ENCODE measurements around the gene SP3.
"Not testable (repeated sequence)": the region's sequence is repeated elsewhere in the genome, so short reads cannot be mapped to it uniquely, and the experiment has no call there.

SP3 gene

DNA sequence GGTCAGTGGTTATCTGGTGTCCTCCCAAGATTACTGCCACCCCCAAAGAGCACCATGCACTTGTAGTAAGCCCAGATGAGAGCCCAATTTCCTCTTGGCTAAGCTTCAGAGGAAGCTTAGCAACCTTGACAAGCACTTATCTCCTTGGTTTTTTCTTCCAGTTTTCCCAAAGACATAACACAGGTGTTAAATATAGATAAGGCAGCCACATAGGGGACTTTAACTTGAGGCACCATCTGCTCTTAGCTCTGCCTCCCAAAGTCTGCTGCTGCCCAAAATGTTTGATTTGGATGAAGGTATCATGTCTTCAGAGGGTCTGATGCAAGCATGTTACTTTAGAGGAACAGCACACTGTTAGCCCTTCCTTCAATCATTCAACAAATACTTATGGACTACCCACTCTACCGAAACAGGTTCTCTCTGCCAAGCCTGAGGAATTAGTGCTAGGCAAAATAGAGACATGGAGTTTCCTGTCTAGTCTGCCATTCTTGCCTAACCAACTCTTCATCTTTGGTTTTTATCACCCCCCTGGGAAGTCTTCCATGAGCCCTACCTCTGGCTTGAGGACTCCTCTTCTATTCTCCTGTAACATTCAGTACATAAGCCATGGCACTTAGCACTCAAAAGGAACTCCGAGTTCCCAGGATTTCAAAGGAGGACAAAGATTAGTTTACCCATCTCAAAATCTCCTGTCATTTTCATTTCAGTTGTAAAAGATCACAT, 73.7 kb downstream of the SP3 start:
- Histone ChIP-seq H3K4me2 (ENCODE audit: insufficient read depth, low read length) (no peak overlapping the region), H3K27ac (ENCODE audit: low read length) (no peak overlapping the region), H3K4me1 (ENCODE audit: insufficient read depth, low read length) (no peaks in the 10 kb centered on the region), H2AFZ (ENCODE audit: low read depth, low read length) (no peak overlapping the region), H3K4me3 (ENCODE audit: low read depth in 1 of 2, low read length in 2 of 2) (no peak overlapping the region), H3K9ac (ENCODE audit: low read depth, low read length) (no peak overlapping the region), H3K79me2 (ENCODE audit: insufficient read depth, low read length) (no peaks in the 10 kb centered on the region), H4K20me1 (ENCODE audit: insufficient read depth, low read length) (no peaks in the 10 kb centered on the region), H3K36me3 (ENCODE audit: insufficient read depth, low read length) (no peaks in the 10 kb centered on the region), H3K27me3 (ENCODE audit: insufficient read depth, low read length, poor library complexity) (no peaks in the 10 kb centered on the region), H3K9me3 (ENCODE audit: insufficient read depth, low read length, severe bottlenecking) (peaks cover 9% of the 10 kb centered on the region)
- no peak for DNase-seq
- no peak for ATAC-seq (ENCODE audit: insufficient read depth, low read depth)
- TF ChIP-seq, protein P1, sequence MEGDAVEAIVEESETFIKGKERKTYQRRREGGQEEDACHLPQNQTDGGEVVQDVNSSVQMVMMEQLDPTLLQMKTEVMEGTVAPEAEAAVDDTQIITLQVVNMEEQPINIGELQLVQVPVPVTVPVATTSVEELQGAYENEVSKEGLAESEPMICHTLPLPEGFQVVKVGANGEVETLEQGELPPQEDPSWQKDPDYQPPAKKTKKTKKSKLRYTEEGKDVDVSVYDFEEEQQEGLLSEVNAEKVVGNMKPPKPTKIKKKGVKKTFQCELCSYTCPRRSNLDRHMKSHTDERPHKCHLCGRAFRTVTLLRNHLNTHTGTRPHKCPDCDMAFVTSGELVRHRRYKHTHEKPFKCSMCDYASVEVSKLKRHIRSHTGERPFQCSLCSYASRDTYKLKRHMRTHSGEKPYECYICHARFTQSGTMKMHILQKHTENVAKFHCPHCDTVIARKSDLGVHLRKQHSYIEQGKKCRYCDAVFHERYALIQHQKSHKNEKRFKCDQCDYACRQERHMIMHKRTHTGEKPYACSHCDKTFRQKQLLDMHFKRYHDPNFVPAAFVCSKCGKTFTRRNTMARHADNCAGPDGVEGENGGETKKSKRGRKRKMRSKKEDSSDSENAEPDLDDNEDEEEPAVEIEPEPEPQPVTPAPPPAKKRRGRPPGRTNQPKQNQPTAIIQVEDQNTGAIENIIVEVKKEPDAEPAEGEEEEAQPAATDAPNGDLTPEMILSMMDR (IDR thresholded peaks at IDR 0.05; ENCODE audit: borderline replicate concordance, extremely low read depth, low read length, poor library complexity, severe bottlenecking): no peak
- TF ChIP-seq EZH2 (IDR thresholded peaks at IDR 0.05; ENCODE audit: borderline replicate concordance, low read depth, low read length, severe bottlenecking): no peak

DNA sequence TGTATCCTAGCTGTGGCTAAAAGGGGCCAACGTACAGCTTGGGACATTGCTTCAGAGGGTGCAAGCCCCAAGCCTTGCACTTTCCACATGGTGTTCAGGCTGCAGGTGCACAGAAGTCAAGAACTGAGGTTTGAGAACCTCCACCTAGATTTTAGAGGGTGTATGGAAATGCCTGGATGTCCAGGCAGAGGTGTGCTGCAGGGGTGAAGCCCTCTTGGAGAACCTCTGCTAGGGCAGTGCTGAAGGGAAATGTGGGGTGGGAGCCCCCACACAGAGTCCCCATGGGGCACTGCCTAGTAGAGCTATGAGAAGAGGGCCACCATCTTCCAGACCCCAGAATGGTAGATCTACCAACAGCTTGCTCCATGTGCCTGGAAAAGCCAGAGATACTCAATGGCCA, 75.7 kb downstream of the SP3 start:
- H3K36me3 ChIP-seq (ENCODE audit: insufficient read depth, low read length); H3K9ac ChIP-seq (ENCODE audit: low read depth, low read length); H3K4me3 ChIP-seq (ENCODE audit: low read depth in 1 of 2, low read length in 2 of 2); H2AFZ ChIP-seq (ENCODE audit: low read depth, low read length); H3K4me1 ChIP-seq (ENCODE audit: insufficient read depth, low read length); H3K4me2 ChIP-seq (ENCODE audit: insufficient read depth, low read length); H3K9me3 ChIP-seq (ENCODE audit: insufficient read depth, low read length, severe bottlenecking); H4K20me1 ChIP-seq (ENCODE audit: insufficient read depth, low read length); H3K79me2 ChIP-seq (ENCODE audit: insufficient read depth, low read length); ATAC-seq (ENCODE audit: insufficient read depth, low read depth); H3K27ac ChIP-seq (ENCODE audit: low read length); DNase-seq; H3K27me3 ChIP-seq (ENCODE audit: insufficient read depth, low read length, poor library complexity): not testable (repeated sequence)

DNA sequence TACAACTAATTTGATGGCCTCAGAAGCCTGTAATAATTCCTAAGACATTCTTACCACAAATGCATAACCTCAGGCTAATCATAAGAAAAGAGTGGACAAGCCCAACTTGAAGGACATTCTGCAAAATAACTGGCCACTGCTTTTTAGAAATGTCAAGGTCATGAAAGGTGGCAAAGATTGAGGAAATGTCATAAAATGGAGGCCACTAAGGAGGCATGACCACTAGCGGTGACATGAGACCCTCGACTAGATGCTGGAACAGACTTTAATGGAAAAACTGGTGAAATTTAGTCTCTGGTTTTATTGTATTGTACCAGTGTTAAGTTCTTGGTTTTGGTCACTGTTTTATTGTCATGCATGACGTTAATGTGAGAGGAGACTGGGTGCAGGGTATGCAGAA, 78.6 kb downstream of the SP3 start:
- no peak overlapping the region for H3K27ac ChIP-seq (ENCODE audit: low read length)
- TF ChIP-seq, protein P1 (IDR thresholded peaks at IDR 0.05; ENCODE audit: borderline replicate concordance, extremely low read depth, low read length, poor library complexity, severe bottlenecking): no peak
- TF ChIP-seq EZH2 (IDR thresholded peaks at IDR 0.05; ENCODE audit: borderline replicate concordance, low read depth, low read length, severe bottlenecking): no peak
- no peak overlapping the region for H3K4me3 ChIP-seq (ENCODE audit: low read depth in 1 of 2, low read length in 2 of 2)
- no peak overlapping the region for H3K4me2 ChIP-seq (ENCODE audit: insufficient read depth, low read length)
- no peaks in the 10 kb centered on the region for H3K36me3 ChIP-seq (ENCODE audit: insufficient read depth, low read length)
- H4K20me1 ChIP-seq (ENCODE audit: insufficient read depth, low read length): no peaks in the 10 kb centered on the region
- no peaks in the 10 kb centered on the region for H3K79me2 ChIP-seq (ENCODE audit: insufficient read depth, low read length)
- no peak overlapping the region for H3K9ac ChIP-seq (ENCODE audit: low read depth, low read length)
- H3K27me3 ChIP-seq (ENCODE audit: insufficient read depth, low read length, poor library complexity): no peaks in the 10 kb centered on the region
- no peak overlapping the region for H2AFZ ChIP-seq (ENCODE audit: low read depth, low read length)
- ATAC-seq (ENCODE audit: insufficient read depth, low read depth) (no peak), DNase-seq (no peak)
- H3K9me3 ChIP-seq (ENCODE audit: insufficient read depth, low read length, severe bottlenecking): peaks cover 9% of the 10 kb centered on the region
- H3K4me1 ChIP-seq (ENCODE audit: insufficient read depth, low read length): no peaks in the 10 kb centered on the region

DNA sequence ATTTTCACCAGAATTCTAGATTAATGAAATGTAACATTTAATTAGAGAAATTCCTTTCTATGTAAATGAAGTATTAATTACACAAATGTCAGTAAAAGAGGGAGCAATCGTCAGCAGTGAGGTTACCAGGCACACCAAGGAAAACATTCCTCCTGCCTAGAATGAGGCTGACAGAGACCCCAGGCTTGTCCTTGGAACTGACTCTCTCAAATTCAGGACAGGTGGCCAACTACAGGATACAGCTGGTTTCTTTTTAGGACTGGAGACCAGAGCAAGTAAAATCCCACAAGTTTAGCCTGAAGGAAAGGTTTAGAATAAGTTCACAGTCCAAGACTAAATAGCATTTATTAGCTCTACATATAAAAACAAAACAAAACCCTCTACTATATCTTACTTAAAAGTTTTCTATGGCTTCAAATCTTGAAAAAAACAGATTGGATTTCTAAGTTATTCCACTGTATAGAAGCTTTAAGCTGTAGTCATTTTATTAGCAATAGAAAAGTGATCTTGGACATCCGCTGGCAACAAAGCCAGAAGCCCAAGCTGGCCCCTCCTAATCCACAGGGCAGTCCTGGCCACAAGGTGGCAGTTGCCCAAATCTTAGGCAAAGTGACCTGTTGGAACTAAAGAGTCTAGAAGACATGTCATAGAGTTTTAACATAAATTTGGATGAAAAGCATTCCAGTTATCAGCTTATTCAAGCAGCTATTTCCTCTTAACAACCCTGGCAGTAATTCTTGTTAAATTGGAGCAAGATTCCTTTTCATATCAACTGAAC, 81.0 kb downstream of the SP3 start:
- Histone ChIP-seq H3K79me2 (ENCODE audit: insufficient read depth, low read length) (no peaks in the 10 kb centered on the region), H3K4me1 (ENCODE audit: insufficient read depth, low read length) (no peaks in the 10 kb centered on the region), H3K36me3 (ENCODE audit: insufficient read depth, low read length) (no peaks in the 10 kb centered on the region), H3K9me3 (ENCODE audit: insufficient read depth, low read length, severe bottlenecking) (peaks cover 1% of the 10 kb centered on the region), H4K20me1 (ENCODE audit: insufficient read depth, low read length) (no peaks in the 10 kb centered on the region), H3K27me3 (ENCODE audit: insufficient read depth, low read length, poor library complexity) (no peaks in the 10 kb centered on the region), H3K27ac (ENCODE audit: low read length) (no peak overlapping the region), H2AFZ (ENCODE audit: low read depth, low read length) (no peak overlapping the region), H3K4me3 (ENCODE audit: low read depth in 1 of 2, low read length in 2 of 2) (no peak overlapping the region), H3K4me2 (ENCODE audit: insufficient read depth, low read length) (no peak overlapping the region), H3K9ac (ENCODE audit: low read depth, low read length) (no peak overlapping the region)
- no peak for TF ChIP-seq EZH2 (IDR thresholded peaks at IDR 0.05; ENCODE audit: borderline replicate concordance, low read depth, low read length, severe bottlenecking)
- TF ChIP-seq, protein P1 (IDR thresholded peaks at IDR 0.05; ENCODE audit: borderline replicate concordance, extremely low read depth, low read length, poor library complexity, severe bottlenecking): peak; percentile 39
- no peak for ATAC-seq (ENCODE audit: insufficient read depth, low read depth)
- DNase-seq: no peak

Measured in DND-41 (cell line).